ENCODE results near the gene DNER. TPM values are rescaled to one million over a fixed set of nuclear protein-coding genes. Genes with fewer than 3 reads are reported as not detected.

The DNER gene
- total RNA-seq, 2 donors from 2014 or later: 0.27 to 3.3 TPM

DNA sequence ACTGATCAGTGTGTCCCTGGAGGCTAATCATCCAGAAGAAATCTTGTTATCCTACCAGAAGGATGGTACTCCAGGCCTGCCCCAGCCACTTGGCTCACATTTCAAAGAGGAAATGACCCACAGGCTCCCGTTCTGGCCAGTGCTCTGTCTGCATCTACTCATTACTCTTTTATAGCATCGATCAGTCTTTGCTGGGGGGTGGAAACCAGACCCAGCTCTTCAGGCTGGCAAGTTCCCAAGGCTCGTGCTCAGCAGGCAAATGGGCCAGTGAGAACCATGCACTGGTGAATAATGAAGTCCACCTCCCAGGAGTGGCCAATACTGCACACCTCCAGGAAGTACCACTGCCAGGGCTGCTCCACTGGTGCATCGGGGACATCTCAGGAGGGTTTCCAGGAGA, 38.8 kb downstream of the DNER start:
- H3K4me3 ChIP-seq: no peak overlapping the region
- TF ChIP-seq, protein P1, sequence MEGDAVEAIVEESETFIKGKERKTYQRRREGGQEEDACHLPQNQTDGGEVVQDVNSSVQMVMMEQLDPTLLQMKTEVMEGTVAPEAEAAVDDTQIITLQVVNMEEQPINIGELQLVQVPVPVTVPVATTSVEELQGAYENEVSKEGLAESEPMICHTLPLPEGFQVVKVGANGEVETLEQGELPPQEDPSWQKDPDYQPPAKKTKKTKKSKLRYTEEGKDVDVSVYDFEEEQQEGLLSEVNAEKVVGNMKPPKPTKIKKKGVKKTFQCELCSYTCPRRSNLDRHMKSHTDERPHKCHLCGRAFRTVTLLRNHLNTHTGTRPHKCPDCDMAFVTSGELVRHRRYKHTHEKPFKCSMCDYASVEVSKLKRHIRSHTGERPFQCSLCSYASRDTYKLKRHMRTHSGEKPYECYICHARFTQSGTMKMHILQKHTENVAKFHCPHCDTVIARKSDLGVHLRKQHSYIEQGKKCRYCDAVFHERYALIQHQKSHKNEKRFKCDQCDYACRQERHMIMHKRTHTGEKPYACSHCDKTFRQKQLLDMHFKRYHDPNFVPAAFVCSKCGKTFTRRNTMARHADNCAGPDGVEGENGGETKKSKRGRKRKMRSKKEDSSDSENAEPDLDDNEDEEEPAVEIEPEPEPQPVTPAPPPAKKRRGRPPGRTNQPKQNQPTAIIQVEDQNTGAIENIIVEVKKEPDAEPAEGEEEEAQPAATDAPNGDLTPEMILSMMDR (IDR thresholded peaks at IDR 0.05): no peak
- ATAC-seq (ENCODE audit: insufficient number of reproducible peaks, low FRiP score, low read depth) (no peak), DNase-seq (ENCODE audit: low spot score) (no peak)
- no peaks in the 10 kb centered on the region for H3K27me3 ChIP-seq (replicated peaks; ENCODE audit: insufficient read depth)
- H3K36me3 ChIP-seq: no peaks in the 10 kb centered on the region
- no peaks in the 10 kb centered on the region for H3K4me1 ChIP-seq (ENCODE audit: control insufficient read depth in 1 of 2, low read depth in 2 of 2)
- no peak overlapping the region for H3K27ac ChIP-seq
- H3K9me3 ChIP-seq: no peaks in the 10 kb centered on the region

DNA sequence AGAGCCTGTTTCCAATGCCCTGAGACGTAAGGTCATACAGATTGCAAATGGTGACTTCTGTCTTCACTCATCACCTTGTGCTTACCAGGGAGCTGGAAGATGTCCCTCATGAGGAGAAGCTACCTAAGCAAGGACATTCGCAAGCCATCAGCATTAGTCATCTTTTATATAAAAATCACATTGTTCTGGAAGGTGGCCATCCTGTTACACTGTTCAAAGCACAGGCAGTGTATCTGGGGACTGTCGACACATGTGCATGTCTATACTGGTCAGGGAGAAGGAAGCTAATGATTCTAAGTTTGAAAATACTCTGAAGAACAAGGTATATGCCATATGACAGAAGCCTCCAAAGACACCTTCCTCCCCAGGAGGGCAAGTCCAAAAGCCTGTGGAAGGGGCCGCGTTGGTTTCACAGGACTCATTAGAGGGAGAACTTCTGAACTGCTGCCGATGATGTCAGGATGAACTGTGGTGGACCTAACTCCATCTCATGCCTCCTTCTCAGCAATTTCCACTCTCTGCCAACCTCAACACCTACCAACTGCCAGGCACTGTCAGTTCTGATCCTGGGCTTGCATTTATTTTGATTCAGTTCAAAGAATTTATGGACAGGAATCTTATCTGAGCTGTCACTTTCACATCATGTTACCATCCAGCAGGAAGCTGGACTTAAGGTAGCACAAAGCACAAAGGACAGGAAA, 39.4 kb downstream of the DNER start:
- no peak for ATAC-seq (ENCODE audit: insufficient number of reproducible peaks, low FRiP score, low read depth)
- TF ChIP-seq, protein P1 (IDR thresholded peaks at IDR 0.05): no peak

DNA sequence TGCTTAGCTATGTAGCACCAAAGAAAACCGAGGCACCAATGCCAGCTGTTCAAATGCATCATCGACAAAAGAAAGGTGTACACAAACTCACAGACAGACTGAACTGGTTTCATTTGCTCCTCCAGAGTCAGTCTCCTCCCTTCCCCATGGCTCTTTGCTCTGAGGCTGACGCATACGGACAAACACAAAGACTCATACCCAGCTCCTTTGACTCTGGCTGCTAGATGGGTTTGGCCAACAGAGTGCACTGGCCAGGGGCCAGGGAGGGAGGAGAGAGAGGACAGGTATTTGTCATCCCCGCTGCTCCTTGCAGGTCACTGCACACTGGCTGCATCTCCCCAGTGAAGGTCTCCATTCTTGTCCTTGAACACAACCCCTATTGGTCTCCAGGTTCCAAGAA, 40.7 kb downstream of the DNER start:
- DNase-seq (ENCODE audit: low spot score): no peak
- no peak overlapping the region for H3K27ac ChIP-seq
- TF ChIP-seq, protein P1 (IDR thresholded peaks at IDR 0.05): no peak
- ATAC-seq (ENCODE audit: insufficient number of reproducible peaks, low FRiP score, low read depth): no peak
- no peak overlapping the region for H3K4me3 ChIP-seq
- no peaks in the 10 kb centered on the region for H3K4me1 ChIP-seq (ENCODE audit: control insufficient read depth in 1 of 2, low read depth in 2 of 2)
- H3K27me3 ChIP-seq (replicated peaks; ENCODE audit: insufficient read depth): no peaks in the 10 kb centered on the region
- H3K36me3 ChIP-seq: no peaks in the 10 kb centered on the region
- H3K9me3 ChIP-seq: no peaks in the 10 kb centered on the region

More for the DNA sequence above, 39.4 kb downstream of the DNER start:
- Histone ChIP-seq H3K27me3 (replicated peaks; ENCODE audit: insufficient read depth) (no peaks in the 10 kb centered on the region), H3K9me3 (no peaks in the 10 kb centered on the region), H3K4me3 (no peak overlapping the region), H3K36me3 (no peaks in the 10 kb centered on the region), H3K4me1 (ENCODE audit: control insufficient read depth in 1 of 2, low read depth in 2 of 2) (no peaks in the 10 kb centered on the region), H3K27ac (no peak overlapping the region)
- no peak for DNase-seq (ENCODE audit: low spot score)

DNA sequence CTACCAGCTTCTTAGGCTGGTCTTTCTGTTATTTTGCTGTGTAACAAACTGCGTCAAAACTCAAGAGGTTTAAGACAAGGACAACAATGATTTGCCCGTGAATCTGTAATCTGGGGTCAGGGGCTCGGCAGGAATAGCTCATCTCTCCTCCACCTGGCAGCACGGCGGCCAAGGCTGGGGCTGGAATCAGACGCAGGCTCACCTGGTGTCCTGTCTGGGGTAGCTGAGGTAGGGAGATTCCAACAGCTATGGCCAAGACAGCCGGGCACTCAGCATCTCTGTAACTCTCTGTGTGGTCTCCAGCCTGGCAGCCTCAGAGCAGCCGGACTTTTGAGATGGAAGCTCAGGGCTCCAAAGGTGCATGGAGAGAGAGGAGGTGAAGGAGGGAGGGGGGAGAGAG, 42.3 kb downstream of the DNER start:
- H3K4me1 ChIP-seq (ENCODE audit: control insufficient read depth in 1 of 2, low read depth in 2 of 2): no peaks in the 10 kb centered on the region
- DNase-seq (ENCODE audit: low spot score) (no peak), ATAC-seq (ENCODE audit: insufficient number of reproducible peaks, low FRiP score, low read depth) (no peak)
- no peaks in the 10 kb centered on the region for H3K27me3 ChIP-seq (replicated peaks; ENCODE audit: insufficient read depth)
- TF ChIP-seq, protein P1 (IDR thresholded peaks at IDR 0.05): no peak
- H3K4me3 ChIP-seq: no peak overlapping the region
- no peaks in the 10 kb centered on the region for H3K36me3 ChIP-seq
- no peaks in the 10 kb centered on the region for H3K9me3 ChIP-seq
- H3K27ac ChIP-seq: no peak overlapping the region

DNA sequence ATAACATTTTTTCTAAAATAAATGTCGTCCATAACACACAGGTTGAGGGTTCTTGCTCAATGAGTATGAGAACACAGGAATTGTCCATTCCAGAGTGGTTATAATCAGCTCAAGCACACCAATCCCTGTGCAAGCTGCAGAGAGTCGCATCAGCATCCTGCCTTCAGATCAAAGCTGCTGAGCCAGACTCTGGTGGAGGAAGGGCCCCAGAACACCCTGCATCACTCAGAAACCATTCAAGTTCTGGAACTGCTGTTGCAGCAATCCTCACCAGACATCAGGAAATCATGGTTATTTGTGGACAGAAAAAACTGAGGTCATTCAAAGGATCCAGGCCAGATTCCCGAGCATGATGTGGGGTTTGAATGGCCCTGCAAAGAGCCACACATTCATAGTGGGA, 44.5 kb downstream of the DNER start:
- no peak overlapping the region for H3K27ac ChIP-seq
- no peak for DNase-seq (ENCODE audit: low spot score)
- no peaks in the 10 kb centered on the region for H3K27me3 ChIP-seq (replicated peaks; ENCODE audit: insufficient read depth)
- ATAC-seq (ENCODE audit: insufficient number of reproducible peaks, low FRiP score, low read depth): no peak
- H3K4me3 ChIP-seq: no peak overlapping the region
- H3K36me3 ChIP-seq: no peaks in the 10 kb centered on the region
- TF ChIP-seq, protein P1 (IDR thresholded peaks at IDR 0.05): no peak
- no peaks in the 10 kb centered on the region for H3K4me1 ChIP-seq (ENCODE audit: control insufficient read depth in 1 of 2, low read depth in 2 of 2)
- no peaks in the 10 kb centered on the region for H3K9me3 ChIP-seq
